Measurements from ENCODE around the gene KCTD15.

Gene KCTD15

GRCh38 chr19:33772102-33772857 is 24.4 kb upstream of the KCTD15 start:
- no peak for DNase-seq

GRCh38 chr19:33772858-33773180 is 23.9 kb upstream of the KCTD15 start:
- no peak for DNase-seq

- no peak for DNase-seq
Measured at GRCh38 chr19:33773704-33774624, 22.7 kb upstream of the KCTD15 start.

- no peak for DNase-seq
Measured at GRCh38 chr19:33774751-33775150, 21.9 kb upstream of the KCTD15 start.

GRCh38 chr19:33775731-33776487 is 20.8 kb upstream of the KCTD15 start:
- DNase-seq, result no peak

GRCh38 chr19:33777351-33777750 is 19.3 kb upstream of the KCTD15 start:
- no peak for DNase-seq

- DNase-seq, result no peak
Measured at GRCh38 chr19:33777753-33778088, 18.9 kb upstream of the KCTD15 start.

- peak; percentile 81 to 82 for DNase-seq
Measured at GRCh38 chr19:33778089-33778791, 18.4 kb upstream of the KCTD15 start.

- DNase-seq, result no peak
Measured at GRCh38 chr19:33779849-33780248, 16.8 kb upstream of the KCTD15 start.

GRCh38 chr19:33780251-33780650 is 16.4 kb upstream of the KCTD15 start:
- no peak for DNase-seq

GRCh38 chr19:33780746-33781145 is 15.9 kb upstream of the KCTD15 start:
- DNase-seq, result no peak

- no peak for DNase-seq
Measured at GRCh38 chr19:33781415-33781935, 15.2 kb upstream of the KCTD15 start.

GRCh38 chr19:33781996-33782395 is 14.7 kb upstream of the KCTD15 start:
- DNase-seq, result no peak

GRCh38 chr19:33784432-33784831 is 12.2 kb upstream of the KCTD15 start:
- DNase-seq, result no peak

GRCh38 chr19:33785795-33786194 is 10.9 kb upstream of the KCTD15 start:
- DNase-seq, result no peak

- DNase-seq, result no peak
Measured at GRCh38 chr19:33788676-33789075, 8.0 kb upstream of the KCTD15 start.

GRCh38 chr19:33789344-33789743 is 7.3 kb upstream of the KCTD15 start:
- no peak for DNase-seq

GRCh38 chr19:33794683-33795369 is 1.8 kb upstream of the KCTD15 start:
- DNase-seq, result no peak

GRCh38 chr19:33795370-33796163 is 1.1 kb upstream of the KCTD15 start:
- peak; percentile 36 to 47 for DNase-seq

GRCh38 chr19:33797802-33798671 is 1.4 kb downstream of the KCTD15 start:
- peak in 1 of 2 donors; percentile 22 for DNase-seq

Measured in CD4-positive, alpha-beta T cell treated with Interleukin-4 for 1 hour (primary cell).